Type B pancreatic cell (in vitro differentiated cells): ENCODE data around the gene PDXDC1. TPM values are rescaled to one million over a fixed set of nuclear protein-coding genes. Genes with fewer than 3 reads are reported as not detected.
"Not testable (repeated sequence)": the region's sequence is repeated elsewhere in the genome, so short reads cannot be mapped to it uniquely, and the experiment has no call there.

Experiments
- DNase-seq: peaks from one replicate; pipeline ENCODE4 v3.0.0; 2021; ENCODE audit warnings: mixed read lengths; ENCODE audit not compliant: unreplicated experiment; ENCODE audit errors: extremely low spot score
- H3K27ac Mint-ChIP-seq: 2 replicates; pipeline ENCODE4 v1.8.0; 2021; ENCODE audit warnings: mild to moderate bottlenecking, mixed read lengths
- H3K27me3 Mint-ChIP-seq: 2 replicates; pipeline ENCODE4 v1.8.0; 2021; ENCODE audit warnings: mixed read lengths
- H3K36me3 Mint-ChIP-seq: 2 replicates; pipeline ENCODE4 v1.8.0; 2021; ENCODE audit warnings: mixed read lengths
- H3K4me1 Mint-ChIP-seq: one replicate; pipeline ENCODE4 v1.8.0; 2021; ENCODE audit warnings: mixed read lengths; ENCODE audit not compliant: unreplicated experiment
- H3K4me3 Mint-ChIP-seq: 2 replicates; pipeline ENCODE4 v1.8.0; 2021; ENCODE audit warnings: mild to moderate bottlenecking, mixed read lengths
- H3K9me3 Mint-ChIP-seq: 2 replicates; pipeline ENCODE4 v1.8.0; 2021; ENCODE audit warnings: mixed read lengths
- total RNA-seq: library from RNA; stranded (reverse); gene quantifications from 2 replicates; pipeline ENCODE4 v1.2.1, GENCODE V29; 2021; ENCODE audit warnings: low replicate concordance
- TF ChIP-seq, protein P1 (sequence below): fragments of 200-600 bp; sonication (generic); conservative IDR thresholded peaks from 2 replicates; pipeline ENCODE4 v1.5.0; 2021; ENCODE audit warnings: antibody characterized with exemption, mild to moderate bottlenecking

PDXDC1 gene
- total RNA-seq, 1 donor from 2014 or later = 130 TPM

DNA sequence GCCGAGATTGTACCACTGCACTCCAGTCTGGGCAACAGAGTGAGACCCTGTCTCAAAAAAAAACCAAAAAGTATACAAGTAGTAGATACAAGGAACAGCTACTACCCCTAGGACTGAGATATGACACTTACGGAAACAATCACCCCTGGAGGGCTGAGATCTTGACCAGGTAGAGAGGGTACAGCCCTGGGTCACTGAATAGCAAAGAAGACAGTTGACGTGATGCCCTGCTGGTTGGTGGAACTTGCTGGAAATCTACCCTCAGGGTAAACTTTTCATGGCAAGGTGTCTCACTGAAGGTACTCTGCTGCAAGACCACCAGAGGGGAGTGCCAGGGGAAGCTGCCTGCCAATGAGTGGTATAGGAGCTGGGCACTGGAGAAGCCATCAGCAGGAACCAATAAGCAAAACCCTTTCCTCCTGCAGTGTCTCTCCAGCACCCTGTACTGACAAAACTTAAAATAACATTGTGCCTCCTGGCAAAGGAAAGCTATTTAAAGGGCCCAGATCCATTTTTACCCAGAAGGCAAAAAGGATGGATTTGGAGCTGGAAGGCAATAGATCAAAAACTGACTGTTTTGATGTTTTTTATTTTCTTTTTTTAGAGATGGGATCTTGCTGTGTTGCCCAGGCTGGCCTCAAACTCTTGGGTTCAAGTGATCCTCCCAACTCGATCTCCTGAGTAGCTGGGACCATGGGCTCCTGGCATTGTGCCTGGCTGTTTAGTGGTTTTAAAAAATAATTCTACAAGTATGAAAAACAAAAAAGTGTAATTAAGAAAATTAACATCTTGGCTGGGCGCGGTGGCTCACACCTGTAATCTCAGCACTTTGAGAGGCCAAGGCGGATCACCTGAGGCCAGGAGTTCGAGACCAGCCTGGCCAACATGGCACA is 11.3 kb upstream of the PDXDC1 start:
- TF ChIP-seq, protein P1, sequence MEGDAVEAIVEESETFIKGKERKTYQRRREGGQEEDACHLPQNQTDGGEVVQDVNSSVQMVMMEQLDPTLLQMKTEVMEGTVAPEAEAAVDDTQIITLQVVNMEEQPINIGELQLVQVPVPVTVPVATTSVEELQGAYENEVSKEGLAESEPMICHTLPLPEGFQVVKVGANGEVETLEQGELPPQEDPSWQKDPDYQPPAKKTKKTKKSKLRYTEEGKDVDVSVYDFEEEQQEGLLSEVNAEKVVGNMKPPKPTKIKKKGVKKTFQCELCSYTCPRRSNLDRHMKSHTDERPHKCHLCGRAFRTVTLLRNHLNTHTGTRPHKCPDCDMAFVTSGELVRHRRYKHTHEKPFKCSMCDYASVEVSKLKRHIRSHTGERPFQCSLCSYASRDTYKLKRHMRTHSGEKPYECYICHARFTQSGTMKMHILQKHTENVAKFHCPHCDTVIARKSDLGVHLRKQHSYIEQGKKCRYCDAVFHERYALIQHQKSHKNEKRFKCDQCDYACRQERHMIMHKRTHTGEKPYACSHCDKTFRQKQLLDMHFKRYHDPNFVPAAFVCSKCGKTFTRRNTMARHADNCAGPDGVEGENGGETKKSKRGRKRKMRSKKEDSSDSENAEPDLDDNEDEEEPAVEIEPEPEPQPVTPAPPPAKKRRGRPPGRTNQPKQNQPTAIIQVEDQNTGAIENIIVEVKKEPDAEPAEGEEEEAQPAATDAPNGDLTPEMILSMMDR = no peak
- Mint-ChIP-seq H3K27ac (no peak overlapping the region), H3K4me1 (no peaks in the 10 kb centered on the region), H3K27me3 (peaks cover 13% of the 10 kb centered on the region), H3K36me3 (no peaks in the 10 kb centered on the region), H3K4me3 (no peak overlapping the region), H3K9me3 (no peaks in the 10 kb centered on the region)
- DNase-seq = no peak

DNA sequence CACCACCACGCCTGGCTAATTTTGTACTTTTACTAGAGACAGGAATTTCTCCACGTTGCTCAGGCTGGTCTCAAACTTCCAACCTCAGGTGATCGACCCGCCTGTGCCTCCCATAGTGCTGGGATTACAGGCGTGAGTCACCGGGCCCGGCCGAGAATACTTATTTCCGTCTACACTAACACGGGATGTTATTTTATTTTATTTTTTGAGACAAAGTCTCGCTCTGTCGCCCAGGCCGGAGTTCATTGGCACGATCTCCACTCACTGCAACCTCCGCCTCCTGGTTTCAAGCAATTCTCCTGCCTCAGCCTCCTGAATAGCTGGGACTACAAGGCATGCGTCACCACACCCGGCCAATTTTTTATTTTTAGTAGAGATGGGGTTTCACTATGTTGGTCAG is 9.5 kb upstream of the PDXDC1 start:
- Mint-ChIP-seq H3K9me3 (no peaks in the 10 kb centered on the region), H3K4me1 (no peaks in the 10 kb centered on the region), H3K36me3 (no peaks in the 10 kb centered on the region), H3K27ac (no peak overlapping the region), H3K27me3 (peaks cover 13% of the 10 kb centered on the region), H3K4me3 (no peak overlapping the region)
- no peak for DNase-seq
- TF ChIP-seq, protein P1 = no peak

DNA sequence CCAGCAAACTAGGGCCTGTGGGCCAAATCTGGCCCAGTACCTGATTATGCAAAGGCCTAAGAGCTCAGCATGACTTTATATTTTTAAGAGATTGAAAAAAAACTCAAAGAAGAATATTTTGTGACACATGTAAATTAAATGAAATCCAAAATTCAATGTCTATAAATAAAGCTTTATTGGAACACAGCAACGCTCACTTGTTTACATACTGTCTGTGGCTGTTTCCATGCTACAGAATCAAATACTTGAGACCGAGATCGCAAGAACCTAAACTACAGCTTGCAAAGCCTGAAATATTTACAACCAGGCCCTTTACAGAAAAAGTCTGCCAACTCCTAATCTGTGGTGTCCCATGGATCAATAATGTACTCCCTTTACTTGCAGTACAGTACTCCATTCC is 5.0 kb upstream of the PDXDC1 start:
- H3K4me1 Mint-ChIP-seq = not testable (repeated sequence)

DNA sequence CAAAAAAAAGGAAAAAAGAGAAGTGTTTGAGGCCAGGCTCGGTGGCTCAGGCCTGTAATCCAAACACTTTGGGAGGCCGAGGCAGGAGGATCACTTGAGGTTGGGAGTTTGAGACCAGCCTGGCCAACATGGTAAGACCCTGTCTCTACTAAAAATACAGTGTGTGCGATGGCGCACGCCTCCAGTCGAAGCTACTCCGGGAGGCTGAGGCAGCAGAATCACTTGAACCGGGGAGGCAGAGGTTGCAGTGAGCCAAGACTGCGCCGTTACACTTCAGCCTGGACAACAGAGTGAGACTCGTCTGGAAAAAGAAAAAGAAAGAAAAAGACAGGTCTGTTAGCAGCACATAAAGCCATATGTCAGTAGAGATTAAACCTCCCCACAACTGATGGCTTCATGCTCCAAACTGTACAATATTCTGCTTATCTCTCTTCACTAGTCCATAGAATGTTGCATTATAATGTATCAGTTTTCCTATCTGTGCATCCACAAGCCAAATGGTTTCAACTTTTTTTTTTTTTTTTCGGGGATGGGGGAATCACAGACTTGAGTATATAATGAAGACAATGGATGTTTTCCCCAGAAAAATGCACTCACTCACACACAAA is 3.1 kb upstream of the PDXDC1 start:
- H3K4me1 Mint-ChIP-seq, DNase-seq, H3K27ac Mint-ChIP-seq, H3K36me3 Mint-ChIP-seq, H3K9me3 Mint-ChIP-seq, H3K27me3 Mint-ChIP-seq: not testable (repeated sequence)
- peak overlapping the region; percentile 21 for H3K4me3 Mint-ChIP-seq

More for the DNA sequence above, 5.0 kb upstream of the PDXDC1 start:
- not testable (repeated sequence) for H3K4me3 Mint-ChIP-seq, H3K9me3 Mint-ChIP-seq, H3K27ac Mint-ChIP-seq, H3K27me3 Mint-ChIP-seq, DNase-seq, H3K36me3 Mint-ChIP-seq

DNA sequence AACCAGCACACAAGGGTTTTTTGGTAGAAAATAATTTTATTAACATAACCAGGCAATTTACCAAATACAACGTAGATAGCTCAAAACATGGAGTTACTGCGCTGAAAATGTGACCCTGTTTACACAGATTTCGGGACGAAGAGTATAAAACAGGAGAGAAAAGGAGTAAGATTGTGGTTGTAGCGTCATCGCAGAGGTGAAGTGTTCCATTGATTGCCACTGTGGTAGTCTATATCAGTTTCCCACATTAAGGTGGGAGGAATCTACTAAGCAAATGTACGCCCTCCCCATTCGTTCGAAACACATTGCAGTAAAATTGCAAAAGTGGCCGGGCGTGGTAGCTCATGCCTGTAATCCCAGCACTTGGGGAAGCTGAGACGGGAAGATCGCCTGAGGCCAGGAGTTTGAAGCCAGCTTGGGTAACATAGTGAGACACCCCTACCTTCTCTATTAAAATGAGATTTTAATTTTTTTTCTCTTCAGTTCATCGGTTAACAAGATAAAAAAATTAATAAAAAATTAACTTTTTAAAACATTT is 972 bp upstream of the PDXDC1 start:
- H3K4me3 Mint-ChIP-seq = peak overlapping the region; percentile 82
- not testable (repeated sequence) for H3K27me3 Mint-ChIP-seq, DNase-seq, H3K36me3 Mint-ChIP-seq, H3K9me3 Mint-ChIP-seq
- H3K27ac Mint-ChIP-seq = peak overlapping the region; percentile 98
- H3K4me1 Mint-ChIP-seq = peaks cover 14% of the 10 kb centered on the region

DNA sequence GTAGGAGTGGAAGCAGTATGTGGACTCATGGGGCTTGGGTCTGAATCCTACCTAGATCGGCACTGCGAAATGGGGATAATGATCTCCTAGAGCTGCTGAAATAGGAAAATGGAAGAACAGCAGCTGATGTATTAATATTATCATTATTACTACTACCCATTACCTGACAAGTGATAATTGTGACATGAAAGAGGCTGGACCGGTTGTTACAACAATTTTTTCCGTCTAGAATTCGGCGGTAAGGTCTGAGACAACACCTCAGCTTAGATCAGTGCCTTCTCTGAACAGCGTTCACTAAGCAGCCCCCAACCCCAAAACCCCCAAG is 533 bp upstream of the PDXDC1 start:
- not testable (repeated sequence) for DNase-seq, H3K27me3 Mint-ChIP-seq, H3K9me3 Mint-ChIP-seq, H3K36me3 Mint-ChIP-seq
- Mint-ChIP-seq H3K4me3 (peak overlapping the region; percentile 97), H3K4me1 (peaks cover 15% of the 10 kb centered on the region), H3K27ac (peak overlapping the region; percentile 98)

DNA sequence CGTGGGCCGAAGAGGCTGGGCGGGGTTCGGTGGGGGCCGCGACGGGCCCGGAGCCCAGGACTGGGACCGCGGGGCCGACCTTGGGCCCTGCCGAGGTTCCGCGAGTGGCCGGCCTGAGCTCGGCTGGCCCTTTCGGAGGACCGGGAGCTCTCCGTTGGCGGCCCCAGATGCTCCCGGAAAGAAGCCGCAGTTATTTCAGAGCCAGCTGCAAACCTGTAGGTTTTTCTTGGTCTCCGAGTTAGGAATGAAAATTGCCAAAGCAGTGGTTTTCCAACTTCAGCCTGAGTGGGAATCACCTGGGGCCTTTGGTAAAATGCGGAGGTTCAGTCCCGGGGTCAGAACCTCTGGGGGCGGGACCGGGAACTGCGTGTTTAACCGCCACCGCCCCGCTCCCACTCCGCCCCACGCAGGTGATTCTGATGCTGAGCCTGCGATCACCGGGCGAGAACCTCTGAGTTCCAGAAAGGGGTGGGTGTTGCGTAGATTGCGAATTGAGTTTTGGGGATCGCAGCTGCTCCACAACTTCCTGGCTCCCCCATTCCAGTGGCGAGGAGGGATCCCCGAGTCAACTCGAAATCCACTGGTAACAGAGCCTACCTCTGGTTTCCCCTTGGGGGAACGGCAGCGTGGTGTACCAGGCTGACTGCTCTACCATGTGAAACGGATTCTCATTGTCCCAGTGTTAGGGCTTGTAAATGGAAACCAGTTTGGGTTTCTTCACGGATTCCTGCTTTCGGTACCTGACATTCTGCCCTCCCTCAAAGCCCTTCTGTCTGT is 780 bp downstream of the PDXDC1 start:
- Mint-ChIP-seq H3K27ac (peak overlapping the region; percentile 93), H3K4me3 (peak overlapping the region; percentile 97)
- DNase-seq = not testable (repeated sequence)

DNA sequence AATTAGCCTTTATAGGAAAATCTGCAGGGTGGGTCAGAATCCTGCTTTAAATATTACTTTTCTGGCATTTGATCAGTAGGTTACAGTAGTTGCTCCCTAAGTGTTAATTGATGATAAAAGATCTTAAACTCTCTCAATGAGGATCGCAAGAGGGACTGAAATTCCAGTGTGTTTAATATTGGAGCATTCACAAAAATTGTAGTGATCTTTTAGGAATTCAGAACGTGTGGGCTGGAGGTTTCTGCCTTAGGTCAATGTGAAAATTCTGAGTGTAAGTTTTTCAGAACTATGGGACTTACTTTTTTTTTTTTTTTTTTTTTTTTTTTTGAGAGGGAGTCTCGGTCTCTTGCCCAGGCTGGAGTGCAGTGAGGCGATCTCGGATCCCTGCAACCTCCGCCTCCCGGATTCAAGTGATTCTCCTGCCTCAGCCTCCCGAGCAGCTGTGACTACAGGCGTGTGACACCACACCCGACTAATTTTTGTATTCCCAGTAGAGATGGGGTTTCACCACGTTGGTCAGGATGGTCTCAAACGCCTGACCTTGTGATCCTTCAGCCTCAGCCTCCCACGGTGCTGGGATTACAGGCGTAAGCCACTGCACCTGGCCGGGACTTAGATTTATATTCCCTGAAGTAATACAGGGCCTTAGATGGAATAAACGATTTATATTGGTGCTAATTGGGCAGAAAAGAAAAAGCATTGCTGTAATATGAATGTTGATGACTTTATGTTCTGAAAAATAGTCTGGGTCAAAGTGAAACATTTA is 2.3 kb downstream of the PDXDC1 start:
- not testable (repeated sequence) for DNase-seq, H3K27me3 Mint-ChIP-seq, H3K36me3 Mint-ChIP-seq, H3K9me3 Mint-ChIP-seq
- peak overlapping the region; percentile 93 for H3K4me3 Mint-ChIP-seq
- peak overlapping the region; percentile 93 for H3K27ac Mint-ChIP-seq
- peaks cover 31% of the 10 kb centered on the region for H3K4me1 Mint-ChIP-seq

More for the DNA sequence above, 780 bp downstream of the PDXDC1 start:
- H3K4me1 Mint-ChIP-seq = peaks cover 24% of the 10 kb centered on the region
- not testable (repeated sequence) for H3K9me3 Mint-ChIP-seq, H3K36me3 Mint-ChIP-seq, H3K27me3 Mint-ChIP-seq
- TF ChIP-seq, protein P1 = peak; percentile 52

DNA sequence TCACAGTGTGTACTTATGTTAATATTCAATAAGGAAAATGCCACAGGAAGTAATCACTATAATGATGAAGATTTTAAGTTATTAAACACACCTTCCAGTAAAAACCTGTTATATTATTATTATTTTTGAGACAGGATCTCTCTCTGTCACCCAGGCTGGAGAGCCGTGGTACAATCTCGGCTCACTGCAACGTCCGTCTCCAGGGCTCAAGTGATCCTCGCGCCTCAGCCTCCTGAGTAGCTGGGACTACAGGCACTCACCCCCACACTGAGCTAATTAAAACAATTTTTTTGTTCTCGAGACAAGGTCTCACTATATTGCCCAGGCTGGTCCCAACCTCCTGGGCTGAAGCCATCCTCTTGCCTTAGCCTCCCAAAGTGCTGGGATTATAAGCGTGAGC is 3.5 kb downstream of the PDXDC1 start:
- not testable (repeated sequence) for H3K27me3 Mint-ChIP-seq, H3K36me3 Mint-ChIP-seq, H3K9me3 Mint-ChIP-seq, DNase-seq
- H3K4me1 Mint-ChIP-seq = peaks cover 34% of the 10 kb centered on the region
- peak overlapping the region; percentile 62 for H3K27ac Mint-ChIP-seq
- peak overlapping the region; percentile 54 for H3K4me3 Mint-ChIP-seq

DNA sequence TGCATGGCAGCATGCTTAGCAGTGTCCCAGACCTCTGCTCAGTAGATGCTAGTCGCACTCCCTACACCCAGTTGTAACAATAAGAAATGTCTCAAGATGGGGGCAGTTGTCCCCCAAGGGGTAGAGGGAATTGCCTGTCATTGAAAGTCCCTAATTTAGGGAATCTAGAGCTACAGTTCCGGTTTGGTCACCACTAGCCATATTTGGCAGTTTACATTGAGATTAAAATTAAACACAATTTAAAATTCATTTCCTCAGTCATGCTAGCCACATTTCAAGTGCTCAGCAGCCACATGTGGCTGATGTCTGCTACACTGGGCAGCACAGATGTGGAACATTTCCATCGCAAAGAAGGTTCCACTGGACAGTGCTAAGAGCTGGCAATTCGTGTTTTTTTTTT is 4.1 kb downstream of the PDXDC1 start:
- Mint-ChIP-seq H3K4me3 (peak overlapping the region; percentile 59), H3K4me1 (peaks cover 34% of the 10 kb centered on the region), H3K27ac (peak overlapping the region; percentile 62)
- not testable (repeated sequence) for DNase-seq, H3K9me3 Mint-ChIP-seq, H3K27me3 Mint-ChIP-seq, H3K36me3 Mint-ChIP-seq
